ENCODE measurements around the gene C5orf63.

GRCh38 chr5:127024821-127025220 lies 48.5 kb downstream of the C5orf63 start:
- TF ChIP-seq CTCF (conservative IDR thresholded peaks at IDR 0.05; ENCODE audit: low read depth, low read length) (no peak), EZH2 (IDR thresholded peaks at IDR 0.05; ENCODE audit: borderline replicate concordance, low read depth, low read length, poor library complexity, severe bottlenecking) (no peak)

All from A673 (cell line).